Glomerular endothelial cell (primary cell): Measurements from ENCODE around the gene DOCK9. TPM values are rescaled to one million over a fixed set of nuclear protein-coding genes. Genes with fewer than 3 reads are reported as not detected.
A peak's percentile ranks its signal among the peaks of the same experiment; 100 is the strongest.

Experiments used
- DNase-seq: peaks from one replicate; pipeline ENCODE4 v3.0.0-alpha.2; 2011; ENCODE audit warnings: low read depth, low spot score; ENCODE audit errors: extremely low read depth
- total RNA-seq: library from RNA; depleted of rRNA; stranded (reverse); fragments of >200 nt; gene quantifications from 2 replicates; pipeline ENCODE4 v1.2.3, GENCODE V29; 2015

The DOCK9 gene
- total RNA-seq, 1 donor from 2014 or later: 400 TPM

GRCh38 chr13:98978280-98978679 is 416 bp upstream of the DOCK9 start:
- DNase-seq: peak; percentile 76

DNA sequence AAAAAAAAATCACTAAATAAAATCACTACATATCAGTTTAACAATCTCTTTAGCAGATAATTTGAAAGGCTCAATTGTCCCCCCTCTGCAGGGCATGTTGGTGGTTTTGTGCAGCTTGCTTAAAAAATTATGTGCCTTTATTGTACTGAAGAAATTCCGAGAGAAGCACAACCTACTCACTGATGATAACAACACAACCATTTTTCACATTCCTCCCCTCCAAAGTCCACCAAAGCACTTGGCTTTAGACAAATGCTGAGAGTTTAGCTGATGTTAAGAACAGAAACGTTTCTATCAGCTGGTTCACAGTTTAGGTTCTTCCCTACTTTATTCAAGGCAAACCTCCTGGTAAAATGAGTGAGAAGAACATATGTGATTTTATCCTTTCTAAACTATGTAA is 923 bp downstream of the DOCK9 start:
- no peak for DNase-seq

DNA sequence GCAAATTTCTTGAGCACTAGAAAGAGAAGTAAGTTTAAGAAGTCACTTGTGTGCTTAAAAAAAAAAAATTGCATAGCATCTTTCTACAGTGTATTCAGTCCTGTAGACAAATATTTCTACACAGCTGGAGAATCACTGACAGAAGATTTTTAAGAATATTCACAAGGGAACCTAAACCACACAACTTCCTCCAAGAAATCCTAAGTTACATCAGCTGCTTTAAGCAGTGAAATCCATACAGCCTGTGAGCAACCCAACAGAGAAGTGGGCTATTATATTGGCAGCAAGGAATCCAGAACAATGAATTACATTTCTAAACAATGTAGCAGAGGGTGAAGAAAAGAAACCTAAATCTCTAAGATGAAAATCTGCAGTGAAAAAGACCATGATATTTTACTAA is 1.5 kb downstream of the DOCK9 start:
- no peak for DNase-seq

DNA sequence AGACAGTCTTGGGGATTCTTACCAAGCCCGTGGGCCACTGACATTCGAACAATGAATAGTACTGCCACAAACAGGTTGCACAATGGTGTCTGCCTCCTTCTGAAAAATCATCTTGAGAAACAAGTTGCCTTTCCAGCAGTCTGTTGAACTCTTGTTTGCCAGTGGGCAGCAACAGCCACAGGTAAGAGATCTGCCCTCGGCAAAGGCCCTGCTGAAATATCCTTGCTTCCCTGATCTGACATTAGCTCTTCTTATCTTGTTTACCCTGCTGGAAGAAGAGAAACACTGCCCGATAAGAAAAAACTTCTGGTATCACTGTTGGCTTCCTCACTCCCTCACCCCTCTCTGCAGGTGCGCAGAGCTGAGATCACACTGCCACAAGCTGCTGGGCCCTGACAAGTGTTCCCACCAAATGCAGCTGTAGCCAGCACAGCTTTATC is 2.0 kb downstream of the DOCK9 start:
- DNase-seq: no peak

GRCh38 chr13:98974053-98974452 is 3.8 kb downstream of the DOCK9 start:
- DNase-seq: no peak

DNA sequence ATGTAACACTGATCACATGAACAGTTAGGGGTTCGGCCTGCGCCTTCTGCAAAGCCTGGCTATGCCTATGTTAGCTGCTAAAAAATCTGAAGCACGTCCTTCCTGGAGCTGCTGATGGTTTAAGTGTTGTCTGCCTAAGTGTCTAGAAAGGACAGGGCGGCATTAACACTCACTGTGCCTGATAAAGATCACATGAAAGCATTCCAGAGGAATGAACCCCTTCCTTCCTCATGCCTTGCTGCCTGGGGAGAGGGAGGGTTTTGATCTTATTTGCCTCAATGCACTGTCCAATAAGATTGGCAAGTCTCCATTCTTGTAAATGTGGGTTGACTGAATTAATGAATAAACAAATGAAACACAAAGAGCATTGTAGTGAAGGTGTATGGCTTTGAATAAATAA is 5.2 kb downstream of the DOCK9 start:
- DNase-seq: peak; percentile 90

- no peak for DNase-seq
Measured at GRCh38 chr13:98972059-98972458, 5.8 kb downstream of the DOCK9 start.

- no peak for DNase-seq
Measured at GRCh38 chr13:98970330-98970729, 7.5 kb downstream of the DOCK9 start.

- DNase-seq: no peak
Measured at GRCh38 chr13:98967491-98967890, 10.4 kb downstream of the DOCK9 start.

DNA sequence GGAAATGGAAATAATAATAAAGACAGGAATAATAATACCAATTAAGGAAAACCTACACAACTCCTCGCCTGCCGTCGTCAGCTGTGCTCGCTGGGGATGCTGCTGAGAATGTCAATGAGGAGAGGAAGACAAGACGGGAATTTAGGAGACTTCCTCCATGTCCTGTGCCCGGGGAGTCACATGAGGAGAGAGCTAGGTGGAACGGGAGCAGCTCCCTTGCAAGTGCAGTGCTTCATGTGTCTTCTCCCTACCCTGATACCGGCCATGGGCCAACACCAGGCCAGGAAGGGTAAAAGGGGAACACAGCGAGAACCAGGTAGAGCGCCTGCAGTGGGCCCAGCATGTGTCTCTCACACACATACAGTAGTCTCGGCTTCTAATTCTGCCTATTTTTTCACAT is 11.8 kb downstream of the DOCK9 start:
- no peak for DNase-seq

DNA sequence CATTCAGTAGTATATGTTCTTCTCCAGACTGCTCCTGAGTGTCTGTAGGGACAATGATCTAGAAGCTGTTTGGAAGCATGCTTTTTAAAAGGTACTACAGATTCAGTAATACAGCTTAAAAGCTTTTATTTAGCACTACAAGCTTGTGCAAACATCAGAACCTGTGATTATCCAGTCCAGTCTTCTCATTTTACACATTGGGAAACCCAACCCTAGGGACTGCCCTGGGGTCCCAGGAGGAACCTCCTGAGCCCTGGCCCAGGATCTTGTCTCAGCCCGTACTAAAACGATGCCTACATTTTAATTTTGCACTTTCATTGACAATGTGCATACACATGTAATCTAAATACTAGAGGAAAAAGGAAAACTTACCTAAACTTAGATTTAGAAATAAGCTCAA is 12.5 kb downstream of the DOCK9 start:
- DNase-seq: no peak

GRCh38 chr13:98963917-98964316 is 13.9 kb downstream of the DOCK9 start:
- no peak for DNase-seq

- DNase-seq: no peak
Measured at GRCh38 chr13:98962901-98963590, 14.8 kb downstream of the DOCK9 start.

DNA sequence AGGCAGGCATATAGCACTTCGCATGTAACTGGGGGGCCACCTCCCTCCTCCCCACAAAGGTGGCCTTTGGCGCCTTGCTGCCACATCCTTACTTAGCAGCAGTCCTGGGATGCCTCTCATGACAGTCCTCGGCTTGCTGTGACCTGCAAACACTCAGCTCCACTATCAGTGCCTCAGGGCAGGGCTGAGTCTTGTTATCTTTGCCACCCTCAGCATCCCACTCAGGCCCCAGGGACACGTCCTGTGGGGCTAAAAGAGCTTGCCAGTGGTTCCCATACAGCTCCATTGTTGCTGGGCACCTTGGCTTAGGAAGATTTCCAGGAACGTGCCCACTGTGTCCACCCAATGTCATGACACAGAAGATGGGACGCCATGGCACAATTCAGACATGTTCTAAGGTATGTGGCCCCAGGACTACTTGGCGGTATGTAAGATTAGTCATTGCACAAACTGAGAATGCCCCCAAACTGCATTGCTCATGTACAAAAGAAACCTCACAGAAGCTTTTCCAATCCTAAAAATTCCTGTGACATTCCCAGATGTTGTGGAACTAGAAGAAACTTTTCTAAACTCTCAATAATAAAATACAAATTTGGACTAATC is 16.3 kb downstream of the DOCK9 start:
- no peak for DNase-seq

DNA sequence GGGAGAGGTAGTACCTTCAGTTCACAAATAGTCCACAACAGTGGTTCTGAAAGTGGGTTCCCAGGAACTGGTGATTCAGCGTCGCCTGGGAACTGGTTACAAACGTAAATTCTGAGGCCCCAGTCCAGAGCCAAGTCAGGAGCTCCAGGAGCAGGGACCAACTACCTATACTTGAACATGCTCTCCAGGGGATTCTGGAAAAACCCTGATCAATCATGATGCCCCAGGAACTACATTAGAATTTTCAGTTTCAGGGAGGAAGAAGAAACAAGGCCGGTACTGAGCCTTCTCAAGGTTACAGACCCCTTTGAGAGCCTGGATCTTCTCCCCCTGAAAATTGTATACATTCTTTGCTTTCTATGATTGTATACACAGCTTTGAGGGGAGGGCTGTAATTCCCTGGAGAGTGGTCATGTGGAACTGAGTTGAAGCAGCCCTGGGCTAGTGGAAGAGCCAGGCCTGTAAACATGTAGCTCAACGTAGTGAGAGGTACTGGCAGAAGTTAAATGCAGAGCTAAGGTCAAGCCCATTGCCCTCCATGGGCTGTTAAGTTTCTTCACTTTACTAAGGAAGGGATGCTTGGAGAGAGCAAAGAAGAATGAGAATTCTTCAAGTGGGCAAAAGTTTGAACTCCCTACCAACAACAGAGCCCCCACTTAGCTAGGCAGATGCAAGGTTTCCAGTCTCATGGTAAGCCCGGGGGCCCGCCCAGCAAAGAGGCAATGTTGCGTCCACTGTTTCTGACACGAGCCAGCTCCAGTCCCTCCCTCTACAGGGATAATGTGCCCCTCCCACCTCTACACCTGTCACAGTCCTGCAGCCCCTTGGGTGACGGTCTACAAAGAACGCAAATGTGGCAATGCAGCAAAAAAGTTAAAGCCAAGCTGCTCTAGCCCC is 17.0 kb downstream of the DOCK9 start:
- DNase-seq: no peak

DNA sequence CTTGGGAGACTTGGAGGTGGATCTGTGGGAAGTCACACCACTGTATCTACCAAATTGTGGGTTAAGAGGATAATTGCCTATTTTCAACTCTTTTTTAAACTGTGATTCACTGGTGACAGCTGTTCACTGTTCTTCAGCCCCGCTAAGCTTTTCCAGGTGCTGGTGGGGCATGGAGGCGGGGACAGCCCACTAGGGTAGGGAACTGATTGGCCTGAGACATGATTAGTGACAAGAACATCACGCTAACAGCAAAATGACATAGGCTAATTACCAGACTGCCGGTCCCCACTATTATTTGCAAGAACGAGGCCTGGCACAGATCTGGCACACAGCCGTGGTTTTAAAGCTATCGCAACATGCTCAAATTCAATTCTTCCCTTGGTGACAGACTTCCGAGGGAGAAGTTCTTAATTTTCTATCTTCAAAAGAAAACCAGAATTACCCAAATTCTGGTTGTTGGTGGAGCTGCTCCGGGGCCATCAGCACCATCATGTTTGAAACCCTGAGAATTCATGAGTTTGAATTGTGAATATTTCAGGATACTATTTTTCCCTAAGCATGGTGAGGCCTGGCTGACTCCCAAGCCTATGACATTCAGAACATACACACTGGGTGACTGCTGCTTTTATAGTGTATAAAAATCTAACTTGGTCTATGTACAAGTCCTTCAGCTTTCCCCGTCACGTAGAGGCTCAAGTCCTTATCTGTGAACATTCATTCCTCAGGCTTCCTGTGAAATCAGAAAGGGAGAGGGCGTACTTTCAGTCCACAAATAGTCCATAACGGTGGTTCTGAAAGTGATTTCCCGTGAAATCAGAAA is 17.9 kb downstream of the DOCK9 start:
- no peak for DNase-seq

GRCh38 chr13:98959291-98959690 is 18.6 kb downstream of the DOCK9 start:
- DNase-seq: no peak

GRCh38 chr13:98958443-98958794 is 19.4 kb downstream of the DOCK9 start:
- DNase-seq: no peak

GRCh38 chr13:98957731-98958442 is 20.0 kb downstream of the DOCK9 start:
- DNase-seq: no peak

DNA sequence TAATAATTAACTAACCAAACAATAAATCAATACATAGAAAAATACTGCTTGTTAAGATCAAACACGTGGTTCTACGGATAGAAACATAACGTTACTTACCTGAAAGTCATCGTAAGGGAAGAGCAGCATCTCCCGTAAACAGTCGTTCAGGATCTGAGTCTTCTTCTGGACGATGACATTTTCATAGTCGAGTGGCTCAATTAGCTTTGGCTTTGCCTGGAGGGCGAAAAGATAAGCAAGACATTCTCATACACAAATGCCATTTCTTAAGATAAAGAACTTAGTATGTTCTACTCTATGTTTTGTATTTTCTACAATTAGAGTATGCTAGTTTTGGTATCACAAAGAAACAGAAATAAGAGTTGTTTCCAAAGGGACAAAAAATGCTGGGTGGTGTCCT is 22.5 kb downstream of the DOCK9 start:
- no peak for DNase-seq
